Transverse colon (tissue), 4 donors: ENCODE data around the gene MAX. TPM values are rescaled to one million over a fixed set of nuclear protein-coding genes. Genes with fewer than 3 reads are reported as not detected.
A peak's percentile ranks its signal among the peaks of the same experiment; 100 is the strongest.

Source experiments
- DNase-seq: peaks from one replicate; pipeline ENCODE4 v3.0.0-alpha.2; 2019
- H3K27ac ChIP-seq, 4 donors: fragments of 200-600 bp; sonication (generic); 2 replicates each; pipeline ENCODE4 v1.5.1; 2016 to 2018; ENCODE audit warnings: inconsistent platforms in 4 of 4
- H3K27me3 ChIP-seq: fragments of 200-600 bp; sonication (generic); 2 replicates; pipeline ENCODE4 v1.5.1; 2017; ENCODE audit warnings: inconsistent platforms
- H3K36me3 ChIP-seq, 4 donors: fragments of 200-600 bp; sonication (generic); 2 replicates each; pipeline ENCODE4 v1.5.1; 2017 to 2019; ENCODE audit warnings: inconsistent platforms in 4 of 4
- H3K4me1 ChIP-seq, 4 donors: fragments of 200-600 bp; sonication (generic); 2 replicates each; pipeline ENCODE4 v1.5.1; 2017 to 2020; ENCODE audit warnings: inconsistent platforms in 4 of 4
- H3K4me3 ChIP-seq, 4 donors: fragments of 200-600 bp; sonication (generic); 1 replicate in 1 of 4; 2 replicates in 3 of 4; pipeline versions ENCODE4 v1.5.1 to v1.6.1; 2017 to 2019; ENCODE audit warnings: inconsistent platforms in 4 of 4
- H3K9me3 ChIP-seq, 2 donors: fragments of 200-600 bp; sonication (generic); 2 replicates each; pipeline ENCODE4 v1.5.1; 2017 to 2019; ENCODE audit warnings: inconsistent platforms in 2 of 2
- EP300 ChIP-seq: sonication (generic); formaldehyde crosslinking; IDR thresholded peaks from one replicate; pipeline ENCODE4 v1.6.1; 2017; ENCODE audit warnings: antibody characterized with exemption, low read depth
- POLR2A ChIP-seq: fragments of 450-650 bp; IDR thresholded peaks from one replicate; pipeline ENCODE4 v1.6.1; 2016; ENCODE audit warnings: antibody characterized with exemption, mild to moderate bottlenecking, moderate library complexity
- POLR2AphosphoS5 ChIP-seq, 3 donors: sonication (generic); formaldehyde crosslinking; IDR thresholded peaks; one replicate each; pipeline ENCODE4 v1.6.1; 2016; ENCODE audit warnings: antibody characterized with exemption in 3 of 3
- WGBS, 2 donors: methylation state at CpG; one replicate each; pipeline ENCODE4 v1.1.5; 2018; ENCODE audit warnings: low coverage in 1 of 2; 5-methylcytosine and 5-hydroxymethylcytosine counted together
- in situ Hi-C, 4 donors: fragments of 200-750 bp; cut with MboI; loops; one replicate each; pipeline versions ENCODE4 v1.15.0 to v1.15.1; 2017; ENCODE audit warnings: low sequenced_read_pairs in 3 of 4, low pct_ligation_motif_present in 1 of 4, low pct_unique_long_range_greater_than_20kb in 1 of 4
- intact Hi-C: fragments of 100-400 bp; cut with DNase I; formaldehyde crosslinking; loops from one replicate; pipeline ENCODE4 v1.15.1; 2023; ENCODE audit warnings: low total_unique reads
- total RNA-seq, 4 donors: library from RNA; depleted of rRNA; stranded (reverse); fragments of >200 nt; gene quantifications; one replicate each; pipeline ENCODE4 v1.1.0, GENCODE V29; 2016
- TF ChIP-seq, protein P1 (sequence below), 5 experiments: fragments of 200-600 bp in 3 of 5; fragments of 450-650 bp in 2 of 5; sonication (generic) in 3 of 5; IDR thresholded peaks; 1 replicate in 2 of 5; 2 replicates in 3 of 5; pipeline ENCODE4 v1.5.1; 2016 to 2017; ENCODE audit warnings: antibody characterized with exemption in 5 of 5, inconsistent platforms in 3 of 5, mild to moderate bottlenecking in 2 of 5, moderate library complexity in 1 of 5

The MAX gene
- total RNA-seq, 4 donors from 2014 or later: 35.8 to 139 (median 87.0) TPM

DNA sequence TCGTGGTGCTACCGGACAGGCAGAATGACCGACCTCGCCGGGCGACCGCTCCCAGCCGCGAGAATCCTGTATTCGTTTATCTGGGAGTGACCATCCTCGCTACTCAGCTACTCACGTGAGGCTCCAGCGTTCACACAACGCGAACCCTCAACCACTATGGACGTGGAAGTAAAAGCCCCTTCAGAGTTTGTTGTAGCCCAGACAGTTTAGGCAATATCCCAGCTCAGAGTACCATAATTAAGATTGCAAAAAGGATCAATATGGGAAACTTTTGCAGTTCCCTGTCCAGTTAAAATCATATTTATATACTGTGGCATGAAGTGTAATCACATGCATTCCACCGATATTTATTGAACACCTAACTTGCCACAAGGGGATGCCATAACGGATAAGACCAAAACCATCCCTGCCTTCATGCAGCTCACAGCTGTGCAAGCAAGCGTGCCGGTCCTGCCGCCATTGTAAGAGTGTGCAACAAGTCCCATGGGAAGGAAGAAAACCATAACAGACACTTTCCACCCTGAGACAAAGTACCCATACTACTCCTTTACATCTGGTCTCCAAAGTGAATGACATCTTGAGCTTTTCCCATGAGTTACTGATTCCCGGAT, 938 bp upstream of the MAX start:
- H3K4me1 ChIP-seq: peaks cover 10 to 46% (median 29%) of the 10 kb centered on the region in 4 donors
- H3K9me3 ChIP-seq: no peaks in the 10 kb centered on the region
- 7 to 50% methylated on average over 1 to 15 of the region's 22 CpGs for WGBS, 2 donors
- TF ChIP-seq EP300: no peak
- TF ChIP-seq POLR2A: no peak
- TF ChIP-seq, protein P1, sequence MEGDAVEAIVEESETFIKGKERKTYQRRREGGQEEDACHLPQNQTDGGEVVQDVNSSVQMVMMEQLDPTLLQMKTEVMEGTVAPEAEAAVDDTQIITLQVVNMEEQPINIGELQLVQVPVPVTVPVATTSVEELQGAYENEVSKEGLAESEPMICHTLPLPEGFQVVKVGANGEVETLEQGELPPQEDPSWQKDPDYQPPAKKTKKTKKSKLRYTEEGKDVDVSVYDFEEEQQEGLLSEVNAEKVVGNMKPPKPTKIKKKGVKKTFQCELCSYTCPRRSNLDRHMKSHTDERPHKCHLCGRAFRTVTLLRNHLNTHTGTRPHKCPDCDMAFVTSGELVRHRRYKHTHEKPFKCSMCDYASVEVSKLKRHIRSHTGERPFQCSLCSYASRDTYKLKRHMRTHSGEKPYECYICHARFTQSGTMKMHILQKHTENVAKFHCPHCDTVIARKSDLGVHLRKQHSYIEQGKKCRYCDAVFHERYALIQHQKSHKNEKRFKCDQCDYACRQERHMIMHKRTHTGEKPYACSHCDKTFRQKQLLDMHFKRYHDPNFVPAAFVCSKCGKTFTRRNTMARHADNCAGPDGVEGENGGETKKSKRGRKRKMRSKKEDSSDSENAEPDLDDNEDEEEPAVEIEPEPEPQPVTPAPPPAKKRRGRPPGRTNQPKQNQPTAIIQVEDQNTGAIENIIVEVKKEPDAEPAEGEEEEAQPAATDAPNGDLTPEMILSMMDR (IDR thresholded peaks at IDR 0.05): no peak
- TF ChIP-seq POLR2AphosphoS5 (IDR thresholded peaks at IDR 0.05): no peak
- no peak for DNase-seq
- H3K27ac ChIP-seq: peak overlapping the region; percentile 59 to 94 (median 86)
- no peaks in the 10 kb centered on the region for H3K27me3 ChIP-seq
- peak overlapping the region; percentile 44 to 90 (median 60) for H3K4me3 ChIP-seq
- no peaks in the 10 kb centered on the region for H3K36me3 ChIP-seq
- in situ Hi-C loops (no loop called here), intact Hi-C loops (loop anchor here (5.0 kb wide), 1 partner anchor 116 kb away; the partner anchor contains the start of gene FNTB)

DNA sequence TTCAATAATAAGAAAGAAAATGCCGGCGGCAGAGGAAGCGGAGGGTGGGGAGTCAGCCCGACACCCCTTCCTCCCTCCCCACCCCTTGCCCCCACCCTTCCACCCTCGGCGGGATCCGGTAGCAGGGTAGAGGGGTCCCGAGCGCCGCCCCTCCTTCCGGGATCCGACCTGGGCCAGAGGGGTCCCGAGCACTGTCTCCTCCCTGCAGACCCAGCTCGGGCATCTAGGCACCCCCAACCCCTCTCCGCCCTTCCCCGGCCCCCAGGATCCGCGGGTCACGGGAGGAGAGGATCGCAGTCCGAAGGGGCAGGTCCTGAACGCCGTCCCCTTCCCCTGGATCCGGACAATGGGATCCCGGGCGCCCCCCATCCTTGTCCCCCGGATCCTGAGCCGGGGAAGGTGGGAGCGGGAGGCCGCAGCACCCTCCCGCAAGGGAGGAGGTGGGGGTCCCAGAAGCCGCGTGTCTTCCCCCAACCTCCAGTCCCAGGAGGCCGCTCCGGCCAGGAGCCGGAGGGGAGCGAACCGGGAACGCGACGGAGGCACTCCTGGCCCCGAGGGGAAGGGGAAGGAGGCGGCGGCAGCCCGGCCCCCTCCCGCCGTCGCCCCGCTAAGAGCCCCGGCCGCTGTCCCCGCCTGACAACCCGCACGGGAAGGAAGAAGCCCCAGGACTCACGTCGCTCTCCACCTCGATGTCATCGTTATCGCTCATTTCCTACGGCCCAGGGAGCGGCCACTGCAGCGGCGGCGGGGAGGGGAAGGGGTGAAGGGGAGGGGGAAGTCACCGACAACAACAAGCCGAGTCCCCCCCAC, 481 bp downstream of the MAX start:
- WGBS, 2 donors: 1% methylated on average over 58 of the region's 66 CpGs; no CpG with 5 or more reads in 1 of the 2 donors
- TF ChIP-seq, protein P1 (IDR thresholded peaks at IDR 0.05): no peak
- TF ChIP-seq POLR2AphosphoS5 (IDR thresholded peaks at IDR 0.05) (no peak), EP300 (no peak), POLR2A (no peak)
- Histone ChIP-seq H3K9me3 (no peaks in the 10 kb centered on the region), H3K36me3 (no peaks in the 10 kb centered on the region), H3K4me3 (peak overlapping the region; percentile 86 to 96 (median 92)), H3K27me3 (no peaks in the 10 kb centered on the region), H3K4me1 (peaks cover 24 to 61% (median 39%) of the 10 kb centered on the region in 4 donors), H3K27ac (peak overlapping the region; percentile 94)
- in situ Hi-C loops (no loop called here), intact Hi-C loops (loop anchor here (5.0 kb wide), 1 partner anchor 115 kb away; the partner anchor contains the start of gene FNTB)
- DNase-seq: peak; percentile 34

GRCh38 chr14:65100922-65101541, 1.3 kb downstream of the MAX start:
- peak overlapping the region; percentile 86 to 96 (median 92) for H3K4me3 ChIP-seq
- intact Hi-C loops (loop anchor here (5.0 kb wide), 1 partner anchor 114 kb away; the partner anchor contains the start of gene FNTB), in situ Hi-C loops (no loop called here)
- H3K9me3 ChIP-seq: no peaks in the 10 kb centered on the region
- peak overlapping the region; percentile 94 for H3K27ac ChIP-seq
- 25 to 36% methylated on average over 6 of the region's 6 CpGs for WGBS, 2 donors
- TF ChIP-seq EP300 (no peak), POLR2A (no peak), POLR2AphosphoS5 (IDR thresholded peaks at IDR 0.05) (no peak)
- TF ChIP-seq, protein P1 (IDR thresholded peaks at IDR 0.05): no peak
- peaks cover 32 to 69% (median 47%) of the 10 kb centered on the region in 4 donors for H3K4me1 ChIP-seq
- H3K27me3 ChIP-seq: no peaks in the 10 kb centered on the region
- no peaks in the 10 kb centered on the region for H3K36me3 ChIP-seq
- no peak for DNase-seq

DNA sequence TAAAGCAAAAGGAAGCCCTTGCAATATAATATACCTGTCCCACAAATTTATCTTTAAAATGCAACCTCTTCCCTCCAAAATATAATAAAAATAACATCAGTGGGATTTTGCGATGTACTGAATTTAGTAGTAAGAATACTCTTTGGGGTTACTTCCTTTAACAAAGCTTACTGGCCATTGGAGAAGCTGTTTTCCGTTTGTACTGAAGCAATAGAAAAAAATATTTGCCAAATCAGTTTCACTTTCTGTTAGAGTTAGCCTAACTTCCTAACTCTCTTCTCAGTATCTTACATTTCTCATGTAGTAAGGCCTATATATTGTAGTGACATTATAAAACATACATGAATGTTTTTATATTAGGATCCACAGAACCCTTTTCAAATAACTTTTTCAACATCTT, 3.7 kb downstream of the MAX start:
- peaks cover 0 to 5% (median 2%) of the 10 kb centered on the region in 4 donors for H3K36me3 ChIP-seq
- no peak for TF ChIP-seq POLR2AphosphoS5 (IDR thresholded peaks at IDR 0.05)
- TF ChIP-seq, protein P1 (IDR thresholded peaks at IDR 0.05): no peak
- no peak for TF ChIP-seq EP300
- TF ChIP-seq POLR2A: no peak
- WGBS, 2 donors: 7 to 12% methylated on average over 2 of the region's 2 CpGs
- peaks cover 50 to 84% (median 60%) of the 10 kb centered on the region in 4 donors for H3K4me1 ChIP-seq
- peak overlapping the region; percentile 48 to 83 (median 74) for H3K27ac ChIP-seq
- in situ Hi-C loops (no loop called here), intact Hi-C loops (no loop called here)
- peak overlapping the region in 1 of 4 donors; percentile 23 for H3K4me3 ChIP-seq
- H3K9me3 ChIP-seq: no peaks in the 10 kb centered on the region
- no peaks in the 10 kb centered on the region for H3K27me3 ChIP-seq
- no peak for DNase-seq
